Thymus (tissue), 11 donors: Measurements from ENCODE around the gene PPP4R1. TPM values are rescaled to one million over a fixed set of nuclear protein-coding genes. Genes with fewer than 3 reads are reported as not detected.

Experiments
- DNase-seq, 9 donors: peaks; one replicate each; pipeline ENCODE4 v3.0.0-alpha.2; 2013; ENCODE audit warnings: low spot score in 9 of 9, low read depth in 6 of 9, missing footprints in 1 of 9
- H3K27ac ChIP-seq, 2 donors: one replicate each; pipeline ENCODE4 v1.5.1; 2013; ENCODE audit warnings: control low read depth in 1 of 2, low read depth in 1 of 2, low read length in 1 of 2, mild to moderate bottlenecking in 1 of 2, moderate library complexity in 1 of 2
- H3K27me3 ChIP-seq, 2 donors: one replicate each; pipeline ENCODE4 v1.5.1; 2013; ENCODE audit warnings: low read length in 1 of 2; ENCODE audit not compliant: control insufficient read depth in 2 of 2, insufficient read depth in 1 of 2
- H3K36me3 ChIP-seq, 2 donors: one replicate each; pipeline ENCODE4 v1.5.1; 2013; ENCODE audit warnings: low read length in 1 of 2, mild to moderate bottlenecking in 1 of 2, moderate library complexity in 1 of 2; ENCODE audit not compliant: control insufficient read depth in 2 of 2, insufficient read depth in 2 of 2
- H3K4me1 ChIP-seq, 2 donors: one replicate each; pipeline ENCODE4 v1.5.1; 2013; ENCODE audit warnings: low read length in 2 of 2; ENCODE audit not compliant: control insufficient read depth in 2 of 2, insufficient read depth in 2 of 2
- H3K4me3 ChIP-seq, 2 donors: one replicate each; pipeline ENCODE4 v1.5.1; 2013; ENCODE audit warnings: low read length in 2 of 2, control low read depth in 1 of 2, mild to moderate bottlenecking in 1 of 2
- H3K9me3 ChIP-seq, 2 donors: one replicate each; pipeline ENCODE4 v1.5.1; 2013; ENCODE audit warnings: low read length in 1 of 2, mild to moderate bottlenecking in 1 of 2; ENCODE audit not compliant: control insufficient read depth in 2 of 2, insufficient read depth in 1 of 2
- WGBS: extraction: QIAGEN DNeasy Blood & Tissue Kit; methylation state at CpG from one replicate; pipeline ENCODE4 v1.1.7; 2013; 5-methylcytosine and 5-hydroxymethylcytosine counted together
- polyA plus RNA-seq: library from polyadenylated mRNA; stranded (reverse); fragments of 200-250 nt; gene quantifications from one replicate; pipeline ENCODE4 v1.2.3, GENCODE V29; 2013
- total RNA-seq: library from RNA; stranded (reverse); fragments of 120-200 nt; gene quantifications from one replicate; pipeline ENCODE4 v1.2.4, GENCODE V29; 2013
- donor health status: healthy.

Gene PPP4R1
- total and polyA plus RNA-seq, 2 donors = 26.8 to 44.5 TPM

DNA sequence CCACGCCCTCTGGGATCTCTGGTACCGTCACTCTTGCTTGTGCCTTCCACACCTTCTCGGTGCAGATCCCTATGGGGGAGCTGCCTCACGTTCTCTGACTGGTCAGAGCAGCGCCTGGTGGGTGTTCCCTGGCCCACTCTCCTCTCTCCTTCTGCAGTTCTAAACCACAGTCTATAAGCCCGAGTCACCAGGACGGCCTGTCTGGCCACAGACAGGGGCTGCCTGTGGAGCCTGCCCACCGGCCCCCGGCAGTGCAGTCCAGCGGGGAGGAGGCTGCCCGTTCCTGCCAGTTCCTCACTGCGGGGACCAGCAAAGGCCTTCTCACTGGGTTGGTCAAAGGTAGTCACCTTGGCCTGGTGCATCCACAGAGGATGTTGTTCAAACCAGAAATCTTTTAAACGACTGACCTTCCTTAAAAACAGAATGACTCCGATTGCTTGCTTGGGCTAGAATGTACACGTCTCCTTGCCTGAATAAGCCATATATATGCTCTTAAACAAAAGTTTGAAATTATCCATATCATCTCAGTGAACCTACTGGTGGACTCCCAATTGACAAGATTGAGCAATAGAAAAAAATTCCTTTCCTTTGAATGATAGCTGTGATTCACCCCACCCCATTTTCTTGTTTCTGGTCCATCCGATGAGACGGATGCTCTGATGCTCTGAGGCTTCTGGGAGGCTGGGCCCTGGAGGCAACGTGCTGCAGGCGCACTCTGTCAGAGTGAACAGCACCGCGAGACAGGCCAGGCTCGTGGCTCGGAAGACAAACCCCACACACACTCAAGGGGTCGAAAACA, 77.8 kb downstream of the PPP4R1 start:
- no peak overlapping the region for H3K27ac ChIP-seq
- no peaks in the 10 kb centered on the region for H3K27me3 ChIP-seq
- 97% methylated on average over 19 of the region's 24 CpGs for WGBS
- no peak for DNase-seq
- no peak overlapping the region for H3K4me3 ChIP-seq
- H3K36me3 ChIP-seq = peaks cover 44 to 67% of the 10 kb centered on the region in 2 donors
- no peaks in the 10 kb centered on the region for H3K4me1 ChIP-seq
- H3K9me3 ChIP-seq = no peaks in the 10 kb centered on the region

DNA sequence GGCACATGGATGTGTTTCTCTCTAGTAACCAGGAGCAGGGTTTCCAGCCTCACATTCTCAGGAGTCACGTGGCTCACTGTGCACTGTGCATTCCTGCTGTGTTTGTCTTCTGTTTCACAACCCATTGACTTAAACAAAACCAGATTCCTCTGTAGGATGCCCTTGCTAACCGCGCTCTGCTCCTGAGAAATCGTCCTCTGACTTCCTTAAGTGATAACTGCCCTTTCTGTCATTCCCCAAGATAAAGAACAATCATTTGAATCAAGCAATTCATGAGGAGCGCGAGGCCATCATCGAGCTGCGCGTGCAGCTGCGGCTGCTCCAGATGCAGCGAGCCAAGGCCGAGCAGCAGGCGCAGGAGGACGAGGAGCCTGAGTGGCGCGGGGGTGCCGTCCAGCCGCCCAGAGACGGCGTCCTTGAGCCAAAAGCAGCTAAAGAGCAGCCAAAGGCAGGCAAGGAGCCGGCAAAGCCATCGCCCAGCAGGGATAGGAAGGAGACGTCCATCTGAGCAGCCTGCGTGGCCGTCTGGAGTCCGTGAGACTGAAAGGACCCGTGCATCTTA, 78.8 kb downstream of the PPP4R1 start:
- Histone ChIP-seq H3K27ac (no peak overlapping the region), H3K4me3 (no peak overlapping the region), H3K27me3 (no peaks in the 10 kb centered on the region), H3K9me3 (no peaks in the 10 kb centered on the region), H3K36me3 (peaks cover 45 to 70% of the 10 kb centered on the region in 2 donors), H3K4me1 (no peaks in the 10 kb centered on the region)
- WGBS = 96% methylated on average over 27 of the region's 27 CpGs
- DNase-seq = no peak

DNA sequence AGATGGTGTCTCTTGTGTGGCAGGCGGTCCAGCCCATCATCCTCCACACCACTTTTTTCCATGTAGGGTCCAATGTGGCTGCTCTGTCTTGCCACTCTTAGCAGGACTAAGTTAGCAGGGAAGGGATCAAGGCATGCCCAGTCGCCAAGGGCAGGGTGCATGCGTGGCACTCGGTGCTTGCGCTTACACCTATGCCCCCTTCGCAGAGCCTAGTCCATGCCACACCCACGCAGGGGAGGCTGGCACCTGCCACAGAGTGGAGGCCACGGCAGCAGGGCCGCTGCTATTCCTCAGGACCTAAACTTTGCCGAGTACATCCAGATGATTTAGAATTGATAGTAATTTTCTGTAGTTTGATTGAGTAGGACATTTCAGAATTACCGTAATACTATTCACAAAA, 79.5 kb downstream of the PPP4R1 start:
- no peaks in the 10 kb centered on the region for H3K27me3 ChIP-seq
- H3K36me3 ChIP-seq = peaks cover 48 to 72% of the 10 kb centered on the region in 2 donors
- no peak for DNase-seq
- no peak overlapping the region for H3K27ac ChIP-seq
- 98% methylated on average over 11 of the region's 11 CpGs for WGBS
- H3K4me3 ChIP-seq = no peak overlapping the region
- H3K9me3 ChIP-seq = no peaks in the 10 kb centered on the region
- no peaks in the 10 kb centered on the region for H3K4me1 ChIP-seq

DNA sequence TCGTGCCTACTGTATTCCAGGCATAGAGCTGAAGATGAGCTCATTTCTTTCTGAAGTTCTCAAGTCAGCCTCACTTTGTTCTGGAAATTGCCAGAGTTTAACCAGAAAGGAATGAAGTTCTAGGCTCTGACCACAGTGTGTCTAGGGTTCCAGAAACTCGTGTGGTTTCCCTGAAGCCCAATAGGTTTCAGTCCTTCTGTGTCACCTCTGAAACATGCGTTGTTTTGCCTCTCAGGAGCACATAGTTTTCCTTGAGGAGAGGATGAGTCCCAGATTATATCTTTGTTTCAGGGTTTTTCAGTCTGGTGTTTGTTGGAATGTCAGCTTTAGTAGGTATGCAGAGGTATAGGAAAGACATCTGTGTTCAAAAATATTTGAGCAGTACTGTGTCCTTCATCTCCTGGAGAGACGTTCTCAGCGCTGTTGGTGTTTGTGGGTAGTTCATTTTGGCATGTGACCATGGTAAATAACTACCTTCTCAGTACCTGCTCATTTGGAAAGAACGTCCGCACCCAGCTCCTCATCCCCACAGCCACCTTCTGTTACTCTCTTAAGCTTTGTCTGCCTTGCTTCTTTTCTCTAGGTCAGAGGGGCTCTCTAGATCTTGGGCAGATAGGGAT, 82.5 kb downstream of the PPP4R1 start:
- Histone ChIP-seq H3K9me3 (no peaks in the 10 kb centered on the region), H3K27me3 (no peaks in the 10 kb centered on the region), H3K4me1 (no peaks in the 10 kb centered on the region), H3K36me3 (peaks cover 41 to 62% of the 10 kb centered on the region in 2 donors), H3K4me3 (no peak overlapping the region), H3K27ac (no peak overlapping the region)
- DNase-seq = no peak
- 95% methylated on average over 7 of the region's 7 CpGs for WGBS

DNA sequence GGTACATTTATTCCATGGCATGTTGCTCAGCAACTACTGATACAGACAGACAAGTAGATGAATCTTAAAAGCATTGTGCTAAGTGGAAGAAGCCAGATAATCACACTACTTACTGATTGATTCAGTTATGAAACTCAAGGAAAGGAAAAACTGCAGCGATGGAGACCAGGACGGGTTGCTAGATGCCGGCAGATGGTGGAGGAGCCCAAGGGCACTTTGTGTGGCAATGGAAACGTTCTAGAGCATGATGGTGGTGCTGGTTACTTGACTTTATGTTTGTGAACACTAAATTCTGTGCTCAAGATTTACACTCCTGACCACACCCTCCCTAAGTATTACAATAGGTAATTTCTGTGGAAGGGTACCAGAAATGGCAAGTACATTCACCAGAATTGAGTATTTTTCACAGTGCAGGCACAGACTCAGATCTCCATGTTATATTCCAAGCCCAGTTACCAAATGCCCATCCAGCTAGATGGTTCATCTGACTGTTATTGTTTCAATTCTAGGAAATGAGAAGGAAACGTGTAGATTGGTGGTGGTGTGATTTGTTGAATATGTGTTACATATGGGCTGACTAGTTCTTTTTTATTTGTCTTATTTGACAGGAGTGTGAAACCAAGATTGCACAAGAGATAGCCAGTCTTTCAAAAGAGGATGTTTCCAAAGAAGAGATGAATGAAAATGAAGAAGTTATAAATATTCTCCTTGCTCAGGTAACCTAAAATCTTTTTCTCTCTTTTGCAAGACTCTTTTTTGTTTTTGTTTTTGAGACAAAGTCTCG, 83.9 kb downstream of the PPP4R1 start:
- H3K36me3 ChIP-seq = peaks cover 34 to 52% of the 10 kb centered on the region in 2 donors
- no peak overlapping the region for H3K4me3 ChIP-seq
- no peaks in the 10 kb centered on the region for H3K4me1 ChIP-seq
- H3K9me3 ChIP-seq = no peaks in the 10 kb centered on the region
- no peaks in the 10 kb centered on the region for H3K27me3 ChIP-seq
- WGBS = 97% methylated on average over 6 of the region's 6 CpGs
- no peak for DNase-seq
- no peak overlapping the region for H3K27ac ChIP-seq

DNA sequence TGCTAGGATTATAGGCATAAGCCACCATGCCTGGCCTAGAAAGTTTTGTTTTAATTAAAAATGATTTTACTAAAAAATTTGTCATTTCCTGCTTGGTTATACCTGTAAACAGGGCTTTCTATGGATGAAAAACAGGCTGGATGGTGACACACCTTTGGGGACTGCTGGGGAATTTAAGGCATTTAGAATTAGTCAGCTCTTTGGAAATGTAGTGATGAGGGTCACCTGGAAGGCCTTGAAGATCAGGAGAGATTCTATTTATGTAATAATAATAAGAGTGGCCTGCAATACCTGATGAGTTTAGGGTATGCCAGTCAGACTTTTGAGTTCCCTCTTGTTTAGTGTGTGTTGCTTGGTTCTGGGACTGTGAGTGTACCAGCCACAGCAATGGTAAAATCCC, 87.9 kb downstream of the PPP4R1 start:
- no peak overlapping the region for H3K4me3 ChIP-seq
- H3K36me3 ChIP-seq = peaks cover 14 to 41% of the 10 kb centered on the region in 2 donors
- DNase-seq = no peak

DNA sequence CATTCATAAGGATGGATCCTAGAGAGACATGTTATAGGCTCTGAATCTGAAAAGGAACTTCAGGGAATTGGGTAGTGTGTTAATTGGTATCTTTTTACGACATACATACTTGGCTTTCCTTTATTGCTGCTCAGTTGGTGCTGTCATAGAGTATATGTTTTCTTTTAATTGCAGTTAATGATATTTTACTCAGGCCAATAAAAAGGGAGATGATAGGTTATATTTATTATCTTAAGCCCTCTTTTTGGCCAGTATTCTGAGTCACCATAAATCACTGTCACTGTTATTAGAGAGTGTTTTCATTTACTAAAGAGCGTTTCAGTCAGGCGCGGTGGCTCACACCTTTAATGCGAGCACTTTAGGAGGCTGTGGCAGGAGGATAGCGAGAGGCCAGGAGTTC, 91.4 kb downstream of the PPP4R1 start:
- Histone ChIP-seq H3K27ac (no peak overlapping the region), H3K4me3 (no peak overlapping the region), H3K27me3 (no peaks in the 10 kb centered on the region), H3K9me3 (no peaks in the 10 kb centered on the region), H3K36me3 (peaks cover 12 to 31% of the 10 kb centered on the region in 2 donors), H3K4me1 (no peaks in the 10 kb centered on the region)
- DNase-seq = no peak
- 89% methylated on average over 6 of the region's 6 CpGs for WGBS

More for the DNA sequence above, 87.9 kb downstream of the PPP4R1 start:
- Histone ChIP-seq H3K4me1 (no peaks in the 10 kb centered on the region), H3K27me3 (no peaks in the 10 kb centered on the region), H3K27ac (no peak overlapping the region), H3K9me3 (no peaks in the 10 kb centered on the region)

DNA sequence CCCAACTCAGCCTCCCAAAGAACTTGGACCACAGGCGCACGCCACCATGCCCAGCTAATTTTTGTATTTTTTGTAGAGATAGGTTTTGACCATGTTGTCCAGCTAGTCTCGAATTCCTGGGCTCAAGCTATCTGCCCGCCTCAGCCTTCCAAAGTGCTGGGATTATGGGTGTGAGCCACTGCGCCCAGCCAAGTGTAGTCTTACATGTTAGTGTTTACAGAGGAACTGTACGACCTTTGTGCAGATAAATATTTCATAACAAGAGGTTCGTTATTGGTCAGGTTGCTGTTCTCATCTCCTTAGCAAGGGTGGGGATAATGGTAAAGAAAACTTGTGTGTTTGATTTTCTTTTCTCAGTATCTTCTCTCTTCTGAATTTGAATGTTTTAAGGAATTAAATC, 92.6 kb downstream of the PPP4R1 start:
- H3K36me3 ChIP-seq = peaks cover 17 to 33% of the 10 kb centered on the region in 2 donors
- 98% methylated on average over 7 of the region's 7 CpGs for WGBS

DNA sequence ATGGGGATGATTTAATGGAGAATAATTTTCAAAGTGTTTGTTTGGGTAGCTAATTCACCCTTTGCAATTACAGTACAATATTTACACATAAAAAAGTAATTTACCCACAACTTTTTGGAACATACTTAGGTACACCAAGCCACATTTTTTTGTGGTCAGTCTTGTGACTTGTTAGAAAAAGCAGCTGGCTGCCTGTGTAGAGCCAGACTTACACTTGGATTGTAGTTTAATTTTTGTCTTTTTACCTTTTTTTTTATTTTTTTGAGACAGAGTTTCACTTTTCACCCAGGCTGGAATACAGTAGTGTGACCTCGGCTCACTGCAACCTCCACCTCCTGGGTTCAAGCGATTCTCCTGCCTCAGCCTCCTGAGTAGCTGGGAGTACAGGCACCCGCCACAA, 93.7 kb downstream of the PPP4R1 start:
- no peak overlapping the region for H3K4me3 ChIP-seq
- peaks cover 13 to 33% of the 10 kb centered on the region in 2 donors for H3K36me3 ChIP-seq
- H3K27me3 ChIP-seq = no peaks in the 10 kb centered on the region
- no peak overlapping the region for H3K27ac ChIP-seq
- no peaks in the 10 kb centered on the region for H3K4me1 ChIP-seq
- H3K9me3 ChIP-seq = no peaks in the 10 kb centered on the region
- WGBS = 93% methylated on average over 3 of the region's 3 CpGs
- DNase-seq = no peak

More for the DNA sequence above, 92.6 kb downstream of the PPP4R1 start:
- H3K4me1 ChIP-seq = no peaks in the 10 kb centered on the region
- H3K27ac ChIP-seq = no peak overlapping the region
- H3K27me3 ChIP-seq = no peaks in the 10 kb centered on the region
- no peak for DNase-seq
- no peaks in the 10 kb centered on the region for H3K9me3 ChIP-seq
- H3K4me3 ChIP-seq = no peak overlapping the region
